ENCODE results near the gene VAC14. TPM values are rescaled to one million over a fixed set of nuclear protein-coding genes. Genes with fewer than 3 reads are reported as not detected.
"Not testable (repeated sequence)": the region's sequence is repeated elsewhere in the genome, so short reads cannot be mapped to it uniquely, and the experiment has no call there.

The VAC14 gene
- total RNA-seq, 4 donors from 2014 or later = 23.5 to 44.1 (median 29.8) TPM

DNA sequence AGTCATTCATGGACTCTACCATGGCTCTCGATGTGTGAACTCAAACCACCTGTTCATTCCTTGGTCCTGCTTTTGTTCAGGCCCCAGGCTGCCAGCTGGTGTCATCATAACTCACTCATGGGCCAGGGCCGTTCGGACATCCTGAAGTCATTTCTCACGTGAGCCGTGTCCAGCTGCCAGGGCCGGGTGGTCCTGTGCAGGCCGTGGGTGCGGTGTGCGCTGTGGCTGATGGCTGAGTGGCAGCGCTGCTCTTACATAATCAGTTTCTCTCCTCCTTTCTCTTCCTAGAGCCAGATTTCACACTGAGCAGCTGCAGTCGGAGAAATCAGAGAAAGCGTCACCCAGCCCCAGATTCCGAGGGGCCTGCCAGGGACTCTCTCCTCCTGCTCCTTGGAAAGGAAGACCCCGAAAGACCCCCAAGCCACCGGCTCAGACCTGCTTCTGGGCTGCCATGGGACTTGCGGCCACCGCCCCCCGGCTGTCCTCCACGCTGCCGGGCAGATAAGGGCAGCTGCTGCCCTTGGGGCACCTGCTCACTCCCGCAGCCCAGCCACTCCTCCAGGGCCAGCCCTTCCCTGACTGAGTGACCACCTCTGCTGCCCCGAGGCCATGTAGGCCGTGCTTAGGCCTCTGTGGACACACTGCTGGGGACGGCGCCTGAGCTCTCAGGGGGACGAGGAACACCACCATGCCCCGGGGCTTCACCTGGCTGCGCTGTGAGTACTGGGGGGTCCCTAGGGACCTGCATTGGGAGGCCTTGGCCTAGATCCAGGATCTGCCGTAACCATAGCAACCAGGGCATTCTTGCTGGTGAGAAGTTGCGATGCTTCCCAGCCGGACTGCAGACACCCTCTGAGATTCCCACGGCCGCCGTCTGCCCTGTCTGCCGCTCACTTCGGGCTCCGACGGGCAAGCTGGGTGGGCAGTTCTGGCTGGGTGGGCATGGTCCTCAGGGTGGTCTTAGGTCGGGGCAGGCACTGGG, 154.4 kb downstream of the VAC14 start, which contains the start of gene IL34:
Gene IL34 (plus strand): TSS at position 300 of the 982 bp plus-strand sequence. CDS start 389 bp downstream, at position 689.
- Histone ChIP-seq H3K9me3 (no peaks in the 10 kb centered on the region), H3K27ac (peak within 1 kb of the TSS in 3 of 4 donors; percentile 46 to 66 (median 61)), H3K4me1 (peaks cover 0 to 13% (median 0%) of the 10 kb centered on the region in 3 donors), H3K27me3 (no peaks in the 10 kb centered on the region), H3K36me3 (no peaks in the 10 kb centered on the region), H3K4me3 (peak within 1 kb of the TSS in 1 of 2 donors; percentile 32)
- TF ChIP-seq, protein P1, sequence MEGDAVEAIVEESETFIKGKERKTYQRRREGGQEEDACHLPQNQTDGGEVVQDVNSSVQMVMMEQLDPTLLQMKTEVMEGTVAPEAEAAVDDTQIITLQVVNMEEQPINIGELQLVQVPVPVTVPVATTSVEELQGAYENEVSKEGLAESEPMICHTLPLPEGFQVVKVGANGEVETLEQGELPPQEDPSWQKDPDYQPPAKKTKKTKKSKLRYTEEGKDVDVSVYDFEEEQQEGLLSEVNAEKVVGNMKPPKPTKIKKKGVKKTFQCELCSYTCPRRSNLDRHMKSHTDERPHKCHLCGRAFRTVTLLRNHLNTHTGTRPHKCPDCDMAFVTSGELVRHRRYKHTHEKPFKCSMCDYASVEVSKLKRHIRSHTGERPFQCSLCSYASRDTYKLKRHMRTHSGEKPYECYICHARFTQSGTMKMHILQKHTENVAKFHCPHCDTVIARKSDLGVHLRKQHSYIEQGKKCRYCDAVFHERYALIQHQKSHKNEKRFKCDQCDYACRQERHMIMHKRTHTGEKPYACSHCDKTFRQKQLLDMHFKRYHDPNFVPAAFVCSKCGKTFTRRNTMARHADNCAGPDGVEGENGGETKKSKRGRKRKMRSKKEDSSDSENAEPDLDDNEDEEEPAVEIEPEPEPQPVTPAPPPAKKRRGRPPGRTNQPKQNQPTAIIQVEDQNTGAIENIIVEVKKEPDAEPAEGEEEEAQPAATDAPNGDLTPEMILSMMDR (IDR thresholded peaks at IDR 0.05) = no peak
- TF ChIP-seq POLR2A (IDR thresholded peaks at IDR 0.05) = no peak
- TF ChIP-seq EP300 (IDR thresholded peaks at IDR 0.05) = no peak
- no peak for TF ChIP-seq POLR2AphosphoS5 (IDR thresholded peaks at IDR 0.05)
- 64 to 88% methylated on average over 1 to 7 of the region's 39 CpGs for WGBS, 2 donors (ENCODE audit: low coverage in 1 of 2)
- peak; percentile 70 for ATAC-seq

DNA sequence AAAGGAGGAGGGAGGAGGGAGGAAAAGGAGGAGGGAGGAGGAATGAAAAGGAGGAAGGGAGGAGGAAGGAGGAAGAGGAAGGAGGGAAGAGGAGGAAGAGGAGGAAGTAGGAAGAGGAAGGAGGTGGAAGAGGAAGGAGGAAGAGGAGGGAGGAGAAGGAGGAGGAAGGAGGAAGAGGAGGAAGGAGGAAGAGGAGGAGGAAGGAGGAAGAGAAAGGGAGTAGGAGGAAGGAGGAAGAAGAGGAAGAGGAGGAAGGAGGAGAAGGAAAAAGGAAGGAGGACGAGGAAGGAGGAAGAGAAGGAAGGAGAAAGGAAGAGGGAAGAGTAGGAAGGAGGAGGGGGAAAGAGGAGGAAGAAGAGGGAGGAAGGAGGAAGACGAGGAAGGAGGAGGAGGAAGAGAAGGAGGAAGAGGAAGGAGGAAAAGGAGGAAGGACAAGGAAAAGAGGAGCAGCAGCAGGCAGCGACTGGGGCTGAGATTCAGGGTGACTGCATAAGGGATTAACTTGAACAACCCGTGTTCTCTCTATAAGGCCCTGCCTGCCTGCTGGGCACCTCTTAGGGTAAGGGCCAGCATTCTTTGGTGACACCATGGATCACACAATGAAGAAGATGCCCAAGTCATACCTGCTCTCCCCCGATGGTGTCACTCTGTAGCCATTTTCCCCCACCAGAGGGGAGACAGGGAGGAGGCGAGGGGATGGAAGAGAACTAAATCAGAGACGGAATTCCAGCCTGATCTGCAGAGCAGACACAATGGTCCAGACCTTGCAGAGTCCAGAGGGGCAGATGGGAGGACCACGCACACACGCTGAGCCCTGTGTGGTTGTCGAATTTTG, 156.0 kb downstream of the VAC14 start:
- no peak overlapping the region for H3K4me3 ChIP-seq
- WGBS, 2 donors (ENCODE audit: low coverage in 1 of 2) = 78 to 80% methylated on average over 5 to 6 of the region's 10 CpGs
- no peaks in the 10 kb centered on the region for H3K36me3 ChIP-seq
- no peaks in the 10 kb centered on the region for H3K27me3 ChIP-seq
- ATAC-seq = no peak
- H3K9me3 ChIP-seq = no peaks in the 10 kb centered on the region
- TF ChIP-seq EP300 (IDR thresholded peaks at IDR 0.05) = no peak
- TF ChIP-seq, protein P1 (IDR thresholded peaks at IDR 0.05) = no peak
- no peak for TF ChIP-seq POLR2A (IDR thresholded peaks at IDR 0.05)
- no peak for TF ChIP-seq POLR2AphosphoS5 (IDR thresholded peaks at IDR 0.05)
- no peak overlapping the region for H3K27ac ChIP-seq
- peaks cover 0 to 13% (median 0%) of the 10 kb centered on the region in 3 donors for H3K4me1 ChIP-seq

- not testable (repeated sequence) for H3K36me3 ChIP-seq, H3K9me3 ChIP-seq, H3K27ac ChIP-seq, H3K27me3 ChIP-seq, ATAC-seq, H3K4me3 ChIP-seq
- peaks cover 0 to 20% (median 0%) of the 10 kb centered on the region in 3 donors for H3K4me1 ChIP-seq
- WGBS, 2 donors (ENCODE audit: low coverage in 1 of 2) = 85 to 100% methylated on average over 1 to 6 of the region's 7 CpGs
Measured at GRCh38 chr16:70643264-70643663, 157.7 kb downstream of the VAC14 start.

DNA sequence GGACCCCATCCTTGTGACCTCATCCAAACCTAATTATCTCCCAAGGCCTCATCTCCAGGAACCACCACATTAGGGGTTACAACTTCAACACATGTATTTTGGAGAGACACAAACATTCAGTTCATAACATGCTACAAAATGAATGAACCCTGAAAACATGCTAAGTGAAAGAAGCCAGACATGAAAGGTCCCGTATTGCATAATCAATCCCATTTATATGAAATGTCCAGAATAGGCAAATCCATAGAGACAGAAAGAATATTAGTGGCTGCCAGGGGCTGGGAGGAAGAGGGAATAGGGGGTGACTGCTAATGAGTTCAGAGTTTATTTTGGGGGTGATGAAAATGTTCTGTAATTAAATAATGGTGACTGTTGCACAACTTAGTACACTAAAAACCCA, 158.3 kb downstream of the VAC14 start:
- WGBS, 2 donors (ENCODE audit: low coverage in 1 of 2) = 86 to 100% methylated on average over 1 of the region's 1 CpG
- Histone ChIP-seq H3K4me1 (peaks cover 0 to 18% (median 0%) of the 10 kb centered on the region in 3 donors), H3K27me3 (no peaks in the 10 kb centered on the region), H3K9me3 (no peaks in the 10 kb centered on the region), H3K27ac (no peak overlapping the region), H3K4me3 (no peak overlapping the region), H3K36me3 (no peaks in the 10 kb centered on the region)
- ATAC-seq = no peak
- TF ChIP-seq EP300 (IDR thresholded peaks at IDR 0.05) = no peak
- TF ChIP-seq, protein P1 (IDR thresholded peaks at IDR 0.05) = no peak
- TF ChIP-seq POLR2A (IDR thresholded peaks at IDR 0.05) = no peak
- no peak for TF ChIP-seq POLR2AphosphoS5 (IDR thresholded peaks at IDR 0.05)
